ENCODE measurements around the gene ZNF443.
"Not testable (repeated sequence)": the region's sequence is repeated elsewhere in the genome, so short reads cannot be mapped to it uniquely, and the experiment has no call there.

Gene ZNF443

GRCh38 chr19:12411893-12412292, 28.9 kb downstream of the ZNF443 start:
- DNase-seq = no peak

DNA sequence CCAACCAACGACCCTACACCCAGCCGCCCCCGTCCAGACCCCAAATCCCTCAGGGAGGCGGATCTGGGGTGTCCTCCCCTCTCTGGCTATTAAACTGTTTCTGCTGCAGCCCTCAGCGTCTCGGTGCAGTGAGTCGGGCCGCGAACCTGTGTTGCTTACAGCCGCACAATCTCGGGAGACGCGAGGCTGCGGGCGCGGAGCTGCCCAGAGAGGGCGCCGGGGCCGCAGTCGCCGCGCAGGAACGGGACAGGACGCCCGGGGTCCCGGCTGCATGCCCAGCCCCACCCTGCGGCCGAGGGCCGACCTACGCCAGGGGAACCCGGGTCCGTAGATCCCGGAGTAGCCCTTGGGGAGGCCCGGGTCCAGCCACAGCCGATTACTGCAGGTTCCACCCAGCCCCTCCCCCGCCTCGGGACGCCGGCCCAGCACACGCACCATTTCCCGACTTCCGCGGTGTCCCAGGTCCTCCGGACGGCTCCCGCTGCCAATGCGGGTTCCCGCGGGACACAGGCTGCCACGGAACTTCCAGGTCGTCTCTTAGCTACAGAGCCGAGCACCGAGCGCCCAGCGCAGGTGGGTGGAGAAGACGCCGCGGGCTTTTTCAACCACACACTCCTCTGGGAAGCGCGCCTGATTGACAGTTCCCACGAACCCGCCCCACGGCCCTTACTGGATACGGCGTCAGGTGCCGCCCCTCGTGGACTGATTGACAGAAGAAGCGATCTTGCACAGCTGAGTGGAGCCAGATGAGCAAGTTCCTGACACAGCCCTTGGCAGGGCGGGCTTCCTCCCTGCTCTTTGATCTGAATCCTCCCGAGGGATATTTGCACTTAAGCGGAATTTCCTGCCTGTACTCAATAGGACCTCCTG, 40.0 kb downstream of the ZNF443 start, which contains the start of gene ZNF799:
ZNF799 (minus strand) TSS at position 639 of the 870 bp plus-strand sequence; CDS start at position 438, 201 bp downstream.
- peak; percentile 80 for DNase-seq

DNA sequence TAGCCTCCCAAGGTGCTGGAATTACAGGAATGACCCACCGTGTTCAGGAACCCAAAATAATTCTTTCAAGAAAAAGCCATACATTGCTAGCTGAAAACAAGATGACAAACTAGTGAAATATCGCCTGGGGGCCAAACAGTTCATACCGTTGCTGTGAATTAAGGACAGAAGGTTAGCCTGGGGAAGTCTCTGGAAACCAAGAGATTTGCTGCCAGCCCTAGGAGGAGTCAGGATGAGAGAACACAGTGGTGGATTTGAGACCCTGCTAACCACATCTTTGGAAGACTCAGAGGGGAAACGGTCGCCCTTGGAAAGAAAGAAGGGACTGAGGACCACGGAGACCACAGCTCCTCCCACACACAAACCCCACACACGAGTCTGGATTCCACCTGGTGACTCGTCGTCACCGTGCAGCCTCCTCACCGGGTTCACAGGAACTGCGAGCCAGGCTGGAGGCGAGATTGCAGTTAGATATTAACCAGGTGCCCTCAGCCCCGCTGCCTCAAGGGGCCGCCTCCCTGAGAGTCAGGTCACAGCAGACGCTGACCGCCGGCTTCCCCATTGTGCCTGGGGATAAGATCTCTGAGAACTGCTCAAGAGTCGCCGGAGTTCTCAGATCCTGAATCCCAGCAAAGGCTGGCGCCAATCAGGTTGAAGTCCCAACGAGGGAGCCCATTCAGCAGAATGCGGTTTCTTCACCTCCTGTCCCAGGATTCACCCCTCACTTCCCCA, 40.8 kb downstream of the ZNF443 start:
- DNase-seq = not testable (repeated sequence)

DNA sequence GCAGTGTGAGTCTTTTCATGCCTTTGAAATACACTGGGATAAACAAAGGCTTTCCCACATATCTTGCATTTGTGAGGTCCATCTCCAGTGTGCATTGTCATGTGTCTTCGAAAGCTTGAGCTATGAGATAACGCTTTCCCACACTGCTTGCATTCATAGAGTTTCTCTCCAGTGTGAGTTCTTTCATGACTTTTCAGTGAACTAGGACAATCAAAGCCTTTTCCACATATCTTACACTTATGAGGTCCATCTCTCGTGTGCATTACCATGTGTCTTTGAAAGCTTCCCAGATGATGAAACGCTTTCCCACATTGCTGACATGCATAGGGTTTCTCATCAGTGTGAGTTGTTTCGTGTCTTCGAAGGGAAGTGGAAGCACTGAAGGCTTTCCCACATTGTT, 49.7 kb downstream of the ZNF443 start:
- DNase-seq = not testable (repeated sequence)

DNA sequence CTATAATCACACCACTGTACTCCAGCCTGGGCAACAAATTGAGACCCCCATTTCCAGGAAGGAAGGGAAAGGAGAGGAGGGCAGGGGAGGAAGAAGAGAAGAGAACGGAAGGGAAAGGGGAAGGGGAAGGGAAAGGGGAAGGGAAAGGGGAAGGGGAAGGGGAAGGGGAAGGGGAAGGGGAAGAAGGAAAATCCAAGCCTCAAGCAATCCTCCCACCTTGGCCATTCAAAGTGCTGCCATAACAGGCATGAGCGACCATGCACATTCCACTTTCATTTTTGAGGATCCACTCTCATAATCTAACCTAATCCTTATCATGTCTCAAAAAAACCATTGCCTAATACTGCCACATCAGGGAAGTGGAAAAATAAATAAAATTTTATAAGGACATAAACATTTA, 54.5 kb downstream of the ZNF443 start:
- not testable (repeated sequence) for DNase-seq

DNA sequence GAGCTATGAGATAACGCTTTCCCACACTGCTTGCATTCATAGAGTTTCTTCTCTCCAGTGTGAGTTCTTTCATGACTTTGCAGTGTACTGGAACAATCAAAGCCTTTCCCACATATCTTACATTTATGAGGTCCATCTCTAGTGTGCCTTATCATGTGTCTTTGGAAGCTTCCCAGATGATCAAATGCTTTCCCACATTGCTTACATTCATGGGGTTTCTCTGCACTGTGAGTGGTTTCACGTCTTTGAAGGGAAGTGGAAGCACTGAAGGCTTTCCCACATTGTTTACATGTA, 60.4 kb downstream of the ZNF443 start:
- no peak for DNase-seq

- DNase-seq = no peak
Measured at GRCh38 chr19:12379732-12380443, 60.9 kb downstream of the ZNF443 start.
